Stimulated activated CD4-positive, alpha-beta T cell treated with anti-CD3 and anti-CD28 coated beads, Interleukin-1b, Interleukin-23, amount 100 ng/mL, for 1 hour (primary cell): Measurements from ENCODE around the gene CYB5R4.
"Not testable (repeated sequence)": the region's sequence is repeated elsewhere in the genome, so short reads cannot be mapped to it uniquely, and the experiment has no call there.

ENCODE experiments used
- DNase-seq, 2 donors: peaks; one replicate each; pipeline ENCODE4 v3.0.0-alpha.2; 2020; ENCODE audit warnings: low read depth in 2 of 2

CYB5R4 gene

DNA sequence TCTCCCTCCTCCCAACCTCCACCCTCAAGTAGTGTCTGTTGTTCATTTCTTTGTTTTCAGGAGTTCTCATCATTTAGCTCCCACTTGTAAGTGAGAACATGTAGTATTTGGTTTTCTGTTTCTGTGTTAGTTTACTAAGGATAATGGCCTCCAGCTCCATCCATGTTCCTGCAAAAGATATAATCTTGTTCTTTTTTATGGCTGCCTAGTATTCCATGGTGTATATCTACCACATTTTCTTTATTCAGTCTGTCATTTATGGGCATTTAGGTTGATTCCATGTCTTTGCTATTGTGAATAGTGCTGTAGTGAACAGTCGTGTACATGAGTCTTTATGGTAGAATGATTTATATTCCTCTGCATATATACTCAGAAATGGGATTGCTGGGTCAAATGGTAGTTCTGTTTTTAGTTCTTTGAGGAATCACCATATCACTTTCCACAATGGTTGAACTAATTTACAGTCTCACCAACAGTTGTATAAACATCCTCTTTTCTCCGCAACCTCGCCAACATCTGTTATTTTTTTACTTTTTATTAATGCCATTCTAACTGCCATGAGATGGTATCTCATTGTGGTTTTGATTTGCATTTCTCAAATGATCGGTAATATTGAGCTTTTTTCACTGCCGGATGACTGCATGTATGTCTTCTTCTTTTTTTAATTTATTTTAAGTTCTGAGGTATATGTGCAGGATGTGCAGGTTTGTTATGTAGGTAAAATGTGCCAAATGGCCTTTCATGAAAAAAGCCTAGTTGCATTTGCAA, 48.3 kb downstream of the CYB5R4 start:
- DNase-seq, result not testable (repeated sequence)

- DNase-seq, result no peak
Measured at GRCh38 chr6:83908813-83909212, 49.3 kb downstream of the CYB5R4 start.

- no peak for DNase-seq
Measured at GRCh38 chr6:83911278-83911677, 51.8 kb downstream of the CYB5R4 start.

DNA sequence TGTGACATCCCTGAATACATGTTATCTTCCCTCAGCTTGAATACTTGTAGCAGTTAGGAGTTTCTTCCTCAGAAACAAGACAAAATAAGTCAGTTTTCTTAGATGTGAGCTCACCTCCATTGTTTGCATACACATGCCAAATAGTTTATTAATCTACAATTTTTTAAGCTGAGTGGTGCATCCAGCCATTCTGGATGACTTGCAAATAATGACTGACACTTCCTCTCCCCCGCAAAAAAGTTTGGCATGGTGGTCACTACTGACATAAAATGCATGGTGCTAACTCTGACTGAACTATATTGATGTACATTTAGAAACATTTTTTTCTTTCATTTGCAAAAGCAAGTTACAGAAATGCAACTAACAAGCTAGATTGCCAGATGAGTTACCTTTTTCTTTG, 55.5 kb downstream of the CYB5R4 start:
- no peak for DNase-seq

DNA sequence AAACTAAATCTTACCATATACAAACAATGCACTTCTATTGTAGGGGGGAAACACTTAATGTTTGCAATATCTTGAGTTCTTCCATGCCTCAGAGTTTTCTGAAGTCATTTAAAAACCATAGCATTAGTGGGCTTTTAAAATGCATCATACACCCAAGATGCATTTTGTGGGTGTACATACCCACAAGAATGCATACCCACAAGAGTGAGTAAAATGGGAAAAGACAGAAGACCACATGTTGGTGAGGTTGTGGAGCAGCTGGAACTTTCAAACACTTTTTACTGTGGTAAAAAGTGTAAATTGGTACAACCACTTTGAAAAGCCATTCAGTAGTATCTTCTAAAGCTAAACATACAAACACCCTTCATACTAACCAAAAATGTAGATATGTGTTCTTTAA, 57.5 kb downstream of the CYB5R4 start:
- DNase-seq, result no peak

DNA sequence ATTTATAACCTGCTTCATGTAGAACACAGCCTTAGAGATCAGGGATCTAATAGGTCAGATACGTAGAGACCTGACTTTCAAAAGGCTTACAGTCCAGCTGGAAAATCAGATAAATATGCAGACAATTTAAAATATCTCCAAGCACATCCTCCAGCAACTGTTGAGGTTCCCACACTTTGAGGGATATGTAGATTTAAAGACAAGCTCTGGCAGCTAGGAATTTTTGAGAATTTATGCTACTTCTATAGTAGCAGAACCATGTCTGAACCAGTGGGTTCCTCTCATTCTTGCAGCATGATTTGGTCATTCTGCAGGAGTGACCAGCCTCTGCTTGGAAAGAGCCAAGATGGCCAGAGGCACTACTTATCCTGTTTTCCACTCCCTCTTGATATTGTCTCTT, 60.5 kb downstream of the CYB5R4 start:
- DNase-seq, result no peak

DNA sequence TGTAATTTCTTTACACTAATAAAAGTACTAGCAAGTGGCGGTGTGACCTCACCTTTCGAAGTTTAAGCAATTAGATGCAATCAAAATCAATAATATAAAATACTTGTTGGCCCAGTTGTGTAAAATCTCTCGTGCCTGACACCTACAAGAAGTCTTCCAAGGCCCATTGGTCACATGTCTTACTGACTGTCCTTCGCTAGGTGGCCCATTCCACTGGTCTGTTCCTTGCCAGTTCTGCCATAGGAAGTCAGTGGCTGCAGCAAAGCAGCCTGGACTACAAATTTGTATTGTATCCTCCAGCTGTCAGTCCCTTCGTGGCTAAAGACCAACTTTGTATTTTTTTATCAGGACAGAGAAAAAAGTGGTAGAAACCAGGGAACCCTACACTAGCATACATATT, 61.8 kb downstream of the CYB5R4 start:
- no peak for DNase-seq

- no peak for DNase-seq
Measured at GRCh38 chr6:83927470-83927869, 68.0 kb downstream of the CYB5R4 start.

DNA sequence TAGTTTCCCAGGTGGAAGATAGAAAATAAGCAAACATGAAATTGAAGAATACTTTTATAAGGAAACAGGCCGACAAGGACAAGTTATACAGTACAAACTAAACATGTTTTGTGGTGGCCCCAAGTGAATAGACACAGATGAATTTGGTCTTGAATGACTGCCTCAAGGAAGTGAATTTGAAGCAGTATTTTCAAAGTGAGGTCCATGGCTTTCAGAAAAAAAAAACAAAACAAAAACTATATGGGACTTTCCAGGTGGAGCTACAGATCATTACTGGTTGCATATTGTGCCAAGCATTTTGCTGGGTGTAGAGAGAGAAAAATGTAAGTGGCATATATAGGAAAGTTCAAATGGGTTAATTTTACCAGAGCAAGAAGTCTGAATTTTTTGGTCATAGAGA, 68.8 kb downstream of the CYB5R4 start:
- DNase-seq, result no peak

- not testable (repeated sequence) for DNase-seq
Measured at GRCh38 chr6:83946201-83946833, 86.8 kb downstream of the CYB5R4 start.

DNA sequence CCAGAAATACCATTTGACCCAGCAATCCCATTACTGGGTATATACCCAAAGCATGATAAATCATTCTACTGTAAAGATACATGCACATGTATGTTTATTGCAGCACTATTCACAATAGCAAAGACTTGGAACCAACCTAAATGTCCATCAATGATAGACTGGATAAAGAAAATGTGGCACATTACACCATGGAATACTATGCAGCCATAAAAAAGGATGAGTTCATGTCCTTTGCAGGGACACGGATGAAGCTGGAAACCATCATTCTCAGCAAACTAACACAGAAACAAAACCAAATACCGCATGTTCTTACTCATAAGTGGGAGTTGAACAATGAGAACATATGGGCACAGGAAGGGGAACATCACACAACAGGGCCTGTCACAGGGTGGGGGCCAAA, 88.5 kb downstream of the CYB5R4 start:
- not testable (repeated sequence) for DNase-seq

DNA sequence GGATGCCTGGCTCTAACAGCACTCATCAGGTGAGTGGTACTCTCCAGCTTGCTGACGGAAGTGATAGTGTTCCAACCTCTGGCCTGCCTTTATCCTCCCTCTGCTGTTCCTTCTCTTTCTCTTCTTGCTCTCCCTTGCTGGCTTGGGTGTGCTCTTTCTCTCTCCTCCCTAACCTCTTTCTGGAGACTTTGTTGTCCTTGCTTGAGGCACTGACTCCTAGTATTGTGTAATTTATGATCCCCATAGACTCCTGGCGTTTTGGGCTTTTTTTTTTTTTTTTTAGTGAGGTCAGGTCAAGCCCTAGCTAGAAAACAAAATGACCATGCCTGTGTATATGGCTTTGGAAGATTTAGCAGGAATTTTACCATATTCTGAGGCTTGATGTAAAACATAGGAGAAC, 89.4 kb downstream of the CYB5R4 start:
- no peak for DNase-seq

DNA sequence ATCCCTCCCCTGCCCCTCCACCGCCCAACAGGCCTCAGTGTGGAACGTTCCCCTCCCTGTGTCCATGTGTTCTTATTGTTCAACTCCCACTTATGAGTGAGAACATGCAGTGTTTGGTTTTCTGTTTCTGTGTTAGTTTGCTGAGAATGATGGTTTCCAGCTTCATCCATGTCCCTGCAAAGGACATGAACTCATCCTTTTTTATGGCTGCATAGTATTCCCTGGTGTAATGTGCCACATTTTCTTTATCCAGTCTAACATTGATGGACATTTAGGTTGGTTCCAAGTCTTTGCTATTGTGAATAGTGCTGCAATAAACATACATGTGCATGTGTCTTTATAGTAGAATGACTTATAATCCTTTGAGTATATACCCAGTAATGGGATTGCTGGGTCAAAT, 91.9 kb downstream of the CYB5R4 start:
- DNase-seq, result not testable (repeated sequence)

DNA sequence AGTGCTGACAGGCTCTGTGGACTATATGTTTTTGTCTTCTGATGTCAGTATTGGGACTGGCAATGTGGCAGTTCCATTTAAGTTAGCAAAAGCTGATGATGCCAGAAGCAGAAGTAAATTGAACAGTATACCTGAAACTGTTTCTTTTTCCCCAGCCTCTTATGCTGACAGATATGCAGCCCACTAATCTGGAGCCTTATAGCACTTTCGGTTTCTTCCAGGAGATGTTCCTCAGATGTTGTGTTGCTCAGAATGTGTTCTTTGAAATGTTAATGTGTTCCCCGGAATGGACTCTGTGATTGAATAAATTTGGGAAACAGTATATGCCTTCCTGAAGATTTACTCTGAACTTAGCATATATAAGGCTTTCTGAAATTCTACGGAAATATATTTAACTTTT, 93.3 kb downstream of the CYB5R4 start:
- DNase-seq, result no peak

- DNase-seq, result no peak
Measured at GRCh38 chr6:83954371-83954770, 94.9 kb downstream of the CYB5R4 start.

DNA sequence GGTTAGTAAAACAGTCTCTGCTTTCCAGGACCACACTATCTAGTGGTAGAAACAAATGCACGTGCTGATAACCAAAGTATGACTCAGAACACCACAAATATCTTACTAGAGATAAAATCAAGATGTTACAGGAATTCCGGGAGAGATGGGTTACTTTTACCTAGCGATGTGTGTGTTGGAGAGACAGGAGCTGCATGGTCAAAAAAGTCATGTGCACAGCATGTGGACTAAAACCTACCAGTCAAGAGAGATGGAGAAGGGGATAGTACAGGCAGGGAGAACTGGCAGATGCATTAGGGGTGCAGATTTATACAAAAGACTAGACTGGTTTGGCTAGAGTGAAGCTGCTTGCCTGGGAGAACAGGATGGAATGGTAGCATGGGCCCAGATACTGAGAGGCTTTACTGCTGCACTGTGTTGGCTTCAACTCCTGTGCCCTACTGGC, 98.8 kb downstream of the CYB5R4 start:
- DNase-seq, result no peak

DNA sequence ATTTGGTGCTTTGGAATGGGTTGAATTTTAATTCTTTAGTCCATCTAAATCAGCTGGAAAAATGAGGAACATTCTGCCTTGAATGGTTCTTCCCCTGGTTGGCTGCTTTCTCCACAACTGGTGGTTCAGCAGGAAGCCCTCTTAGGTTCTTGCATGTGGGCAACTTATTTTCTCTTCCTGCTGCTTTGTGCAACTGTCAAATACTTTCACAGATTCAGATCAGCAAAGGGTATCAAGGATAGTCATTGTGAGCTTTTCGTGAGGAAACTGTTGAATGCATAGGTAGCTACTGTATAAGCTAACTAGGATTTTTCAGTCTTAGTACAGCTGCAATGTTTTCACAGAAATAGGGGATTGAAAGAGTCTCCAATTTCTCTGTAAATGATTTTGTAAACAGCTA, 101.2 kb downstream of the CYB5R4 start:
- DNase-seq, result no peak

GRCh38 chr6:83962582-83962981, 103.1 kb downstream of the CYB5R4 start:
- no peak for DNase-seq

GRCh38 chr6:83966539-83966938, 107.0 kb downstream of the CYB5R4 start:
- no peak for DNase-seq

GRCh38 chr6:83970582-83970981, 111.1 kb downstream of the CYB5R4 start:
- DNase-seq, result no peak

GRCh38 chr6:83974409-83975050, 115.0 kb downstream of the CYB5R4 start:
- DNase-seq, result no peak

DNA sequence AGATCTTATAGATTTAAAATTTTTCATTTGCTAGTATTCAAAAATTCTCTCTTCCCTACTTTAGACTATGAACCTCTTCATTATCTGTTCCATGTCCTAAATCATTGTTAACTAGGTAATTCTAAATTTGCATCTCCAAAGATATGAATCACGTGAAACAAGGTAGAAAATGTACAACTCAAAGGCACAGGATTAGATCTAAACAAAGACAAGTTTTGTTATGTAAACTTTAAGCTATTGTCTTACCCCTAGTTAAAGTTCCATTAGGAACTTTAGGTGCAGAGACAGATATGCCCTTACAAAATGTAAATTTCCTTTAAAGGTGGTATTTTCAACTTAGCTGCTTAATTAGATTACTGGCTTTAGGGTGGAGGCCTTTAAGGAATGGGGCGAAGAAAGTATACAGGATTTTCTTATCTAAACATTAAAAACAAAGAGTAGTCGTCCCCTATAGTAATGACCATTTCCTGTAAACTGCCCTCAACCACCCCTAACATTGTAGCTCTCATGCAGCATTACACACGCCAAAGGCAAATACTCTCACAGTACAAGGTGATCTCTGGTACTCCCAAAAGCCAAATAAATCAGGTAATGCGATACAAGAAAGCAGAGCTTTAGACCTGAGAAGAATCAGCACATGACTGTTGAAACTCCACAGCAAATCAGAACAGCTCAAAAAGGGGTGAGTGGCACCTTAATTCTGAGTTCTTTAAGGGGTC, 116.7 kb downstream of the CYB5R4 start:
- DNase-seq, result no peak
